Suppressor macrophage treated with lipopolysaccharide for 4 hours (primary cell): ENCODE data around the gene NECTIN2.
"Not testable (repeated sequence)": the region's sequence is repeated elsewhere in the genome, so short reads cannot be mapped to it uniquely, and the experiment has no call there.

Experiments
- DNase-seq: peaks from one replicate; pipeline ENCODE4 v3.0.0-alpha.2; 2020

Gene NECTIN2

DNA sequence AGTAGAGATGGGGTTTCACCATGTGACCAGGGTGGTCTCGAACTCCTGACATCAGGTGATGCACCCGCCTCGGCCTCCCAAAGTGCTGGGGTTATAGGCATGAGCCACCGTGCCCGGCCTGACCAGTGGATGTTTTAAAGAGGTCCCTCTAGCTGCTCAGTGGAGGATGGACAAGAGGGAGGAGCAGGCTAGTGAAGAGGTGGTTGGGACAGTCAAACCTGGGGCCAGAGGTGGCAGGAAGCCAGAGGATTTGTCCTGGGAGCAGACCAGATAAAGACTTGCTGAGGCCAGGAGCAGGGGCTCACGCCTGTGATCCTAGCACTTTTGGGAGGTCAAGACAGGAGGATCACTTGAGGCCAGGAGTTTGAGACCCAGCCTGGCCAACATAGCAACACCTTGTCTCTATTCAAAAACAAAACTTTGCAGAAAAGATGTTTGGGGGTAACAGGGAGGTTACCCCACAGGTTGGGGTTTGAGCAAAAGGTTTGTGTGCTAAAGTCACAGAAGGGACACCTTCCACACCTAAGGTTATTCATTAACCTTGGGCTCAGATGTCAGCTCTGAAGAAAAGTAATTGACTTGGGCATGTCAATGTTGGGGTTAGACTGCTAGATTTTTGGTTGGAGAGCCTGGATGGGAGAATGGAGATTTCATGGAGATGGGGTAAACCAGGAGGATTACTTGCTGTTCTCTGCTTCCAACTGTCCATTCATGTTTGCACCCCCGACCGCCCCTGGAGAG, 28.2 kb upstream of the NECTIN2 start:
- DNase-seq: no peak

DNA sequence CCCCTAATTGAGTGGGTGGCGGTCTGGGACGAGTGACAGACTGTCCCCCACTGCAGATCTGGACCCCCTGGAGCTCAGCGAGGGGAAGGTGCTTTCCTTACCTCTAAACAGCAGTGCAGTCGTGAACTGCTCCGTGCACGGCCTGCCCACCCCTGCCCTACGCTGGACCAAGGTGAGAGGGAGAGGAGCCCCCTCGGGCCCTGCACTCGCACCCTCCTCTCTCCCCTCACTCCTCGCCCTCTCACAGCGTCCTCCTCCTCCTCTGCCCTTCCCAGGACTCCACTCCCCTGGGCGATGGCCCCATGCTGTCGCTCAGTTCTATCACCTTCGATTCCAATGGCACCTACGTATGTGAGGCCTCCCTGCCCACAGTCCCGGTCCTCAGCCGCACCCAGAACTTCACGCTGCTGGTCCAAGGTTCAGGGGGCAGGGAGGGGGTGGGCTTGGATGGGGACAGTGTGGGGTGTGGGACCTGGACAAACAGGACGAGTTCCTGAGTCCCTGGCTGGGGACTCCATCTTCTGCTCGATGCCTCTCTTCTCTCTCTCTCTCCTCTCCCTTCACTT, 27.5 kb upstream of the NECTIN2 start:
- no peak for DNase-seq

DNA sequence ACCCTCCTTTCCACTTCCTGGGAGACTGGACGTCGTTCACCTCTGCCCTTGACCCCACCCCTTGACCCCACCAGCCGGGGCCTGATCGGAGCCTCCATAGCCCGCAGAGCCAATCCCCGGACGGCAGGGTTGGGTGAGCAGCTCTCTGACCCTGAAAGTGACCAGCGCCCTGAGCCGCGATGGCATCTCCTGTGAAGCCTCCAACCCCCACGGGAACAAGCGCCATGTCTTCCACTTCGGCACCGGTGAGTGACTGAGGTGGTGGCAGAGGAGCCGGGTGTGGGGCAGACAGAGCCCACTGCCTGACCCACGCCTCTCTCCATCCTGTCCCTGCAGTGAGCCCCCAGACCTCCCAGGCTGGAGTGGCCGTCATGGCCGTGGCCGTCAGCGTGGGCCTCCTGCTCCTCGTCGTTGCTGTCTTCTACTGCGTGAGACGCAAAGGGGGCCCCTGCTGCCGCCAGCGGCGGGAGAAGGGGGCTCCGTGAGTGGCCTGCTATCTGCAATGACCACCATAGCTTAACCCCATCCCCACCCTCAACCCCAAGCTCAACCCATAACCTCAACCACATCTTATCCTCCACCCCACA, 26.8 kb upstream of the NECTIN2 start:
- no peak for DNase-seq

DNA sequence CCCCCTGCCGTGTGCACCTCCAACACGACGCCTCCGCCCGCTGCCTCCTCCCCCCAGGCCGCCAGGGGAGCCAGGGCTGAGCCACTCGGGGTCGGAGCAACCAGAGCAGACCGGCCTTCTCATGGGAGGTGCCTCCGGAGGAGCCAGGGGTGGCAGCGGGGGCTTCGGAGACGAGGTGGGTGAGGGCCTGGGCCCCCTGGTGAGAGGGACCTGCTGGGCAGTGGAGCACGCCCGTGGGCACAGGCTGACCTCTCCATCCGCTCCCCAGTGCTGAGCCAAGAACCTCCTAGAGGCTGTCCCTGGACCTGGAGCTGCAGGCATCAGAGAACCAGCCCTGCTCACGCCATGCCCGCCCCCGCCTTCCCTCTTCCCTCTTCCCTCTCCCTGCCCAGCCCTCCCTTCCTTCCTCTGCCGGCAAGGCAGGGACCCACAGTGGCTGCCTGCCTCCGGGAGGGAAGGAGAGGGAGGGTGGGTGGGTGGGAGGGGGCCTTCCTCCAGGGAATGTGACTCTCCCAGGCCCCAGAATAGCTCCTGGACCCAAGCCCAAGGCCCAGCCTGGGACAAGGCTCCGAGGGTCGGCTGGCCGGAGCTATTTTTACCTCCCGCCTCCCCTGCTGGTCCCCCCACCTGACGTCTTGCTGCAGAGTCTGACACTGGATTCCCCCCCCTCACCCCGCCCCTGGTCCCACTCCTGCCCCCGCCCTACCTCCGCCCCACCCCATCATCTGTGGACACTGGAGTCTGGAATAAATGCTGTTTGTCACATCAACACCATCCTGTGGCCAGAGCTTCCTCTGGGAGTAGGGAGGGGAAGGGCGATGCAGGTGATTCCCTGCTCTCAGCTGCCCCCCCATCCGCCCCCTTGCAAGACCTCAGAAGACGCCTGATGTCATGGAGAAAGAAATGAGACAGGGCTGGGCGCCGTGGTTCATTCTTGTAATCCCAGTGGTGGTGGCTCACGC, 25.2 kb upstream of the NECTIN2 start:
- DNase-seq: peak; percentile 31

DNA sequence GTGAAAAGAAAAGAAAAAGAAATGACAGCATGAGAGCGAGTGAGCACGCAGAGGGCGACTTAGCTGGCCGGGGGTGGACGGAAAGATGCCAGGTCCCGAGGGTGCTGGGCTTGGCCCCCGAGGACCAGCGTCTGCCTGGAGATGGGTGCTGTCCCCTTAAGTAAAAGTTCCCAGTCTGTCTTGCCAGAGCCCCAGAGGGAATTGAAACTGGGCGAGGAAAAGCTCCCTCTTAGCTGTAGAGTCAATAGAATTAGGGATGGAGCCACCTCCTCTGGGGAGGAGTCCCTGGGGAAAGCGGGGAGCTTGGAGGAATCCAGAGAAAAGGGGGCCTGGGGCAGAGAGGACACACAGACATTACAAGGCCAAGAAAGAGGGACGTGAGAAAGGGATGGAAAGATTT, 23.9 kb upstream of the NECTIN2 start:
- no peak for DNase-seq

DNA sequence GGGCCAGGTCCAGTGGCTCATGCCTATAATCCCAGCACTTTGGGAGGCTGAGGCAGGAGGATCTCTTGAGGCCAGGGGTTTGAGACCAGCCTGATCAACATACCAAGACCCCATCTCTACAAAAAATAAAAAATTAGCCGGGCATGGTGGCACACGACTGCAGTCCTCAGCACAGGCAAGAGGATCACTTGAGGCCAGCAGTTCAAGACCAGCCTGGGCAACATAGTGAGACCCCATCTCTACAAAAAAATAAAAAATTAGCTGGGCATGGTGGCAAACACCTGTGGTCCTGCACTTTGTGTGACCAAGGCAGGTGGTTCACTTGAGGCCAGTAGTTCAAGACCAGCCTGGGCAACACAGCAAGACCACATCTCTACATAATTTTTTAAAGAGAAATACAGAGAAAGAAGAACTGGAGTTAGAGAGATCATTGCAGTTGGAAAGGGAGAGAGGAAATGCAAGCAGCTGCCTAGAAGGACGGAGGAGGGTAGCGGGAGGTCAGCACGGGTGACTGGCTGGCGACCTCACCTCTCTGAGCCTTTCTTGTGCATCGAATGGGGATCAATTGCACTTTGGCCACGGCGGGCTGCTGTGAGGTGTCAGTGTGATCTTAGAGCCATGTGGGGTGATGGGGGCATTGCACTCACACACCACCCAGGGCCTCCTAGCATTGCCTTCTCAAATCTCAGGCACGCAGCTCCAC, 23.3 kb upstream of the NECTIN2 start:
- DNase-seq: no peak

DNA sequence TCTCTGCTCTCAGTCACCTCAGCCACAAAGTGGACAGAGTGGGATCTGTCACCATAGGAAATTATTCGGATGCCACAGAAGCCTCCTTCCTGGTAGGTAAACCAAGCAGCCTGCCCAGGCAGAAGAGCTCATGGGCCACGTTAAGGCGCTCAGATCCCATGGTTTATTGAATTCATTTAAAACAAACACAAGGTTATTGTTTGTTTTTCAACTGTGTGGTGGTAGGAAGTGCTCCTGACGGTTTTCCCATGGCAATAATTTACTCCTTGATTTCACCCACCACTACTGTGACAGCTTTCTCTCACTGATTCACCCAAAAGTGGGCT, 22.8 kb upstream of the NECTIN2 start:
- DNase-seq: no peak

DNA sequence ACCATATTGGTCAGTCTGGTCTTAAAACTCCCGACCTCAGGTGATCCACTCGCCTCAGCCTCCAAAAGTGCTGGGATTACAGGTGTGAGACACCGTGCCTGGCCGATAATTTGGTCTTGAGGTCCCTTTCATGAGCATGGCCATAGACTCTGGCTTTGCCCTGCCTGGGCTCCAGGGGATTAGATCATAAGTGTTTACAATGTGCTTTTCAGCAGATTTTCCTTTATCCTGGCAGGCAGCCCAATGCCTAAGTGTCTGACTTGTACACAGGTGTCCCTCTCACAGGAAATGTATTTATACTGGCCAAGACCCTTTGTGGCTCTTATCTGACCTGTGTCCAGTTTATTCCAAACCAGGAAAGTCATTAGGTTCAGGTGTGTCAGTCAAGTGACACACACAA, 21.3 kb upstream of the NECTIN2 start:
- DNase-seq: no peak

DNA sequence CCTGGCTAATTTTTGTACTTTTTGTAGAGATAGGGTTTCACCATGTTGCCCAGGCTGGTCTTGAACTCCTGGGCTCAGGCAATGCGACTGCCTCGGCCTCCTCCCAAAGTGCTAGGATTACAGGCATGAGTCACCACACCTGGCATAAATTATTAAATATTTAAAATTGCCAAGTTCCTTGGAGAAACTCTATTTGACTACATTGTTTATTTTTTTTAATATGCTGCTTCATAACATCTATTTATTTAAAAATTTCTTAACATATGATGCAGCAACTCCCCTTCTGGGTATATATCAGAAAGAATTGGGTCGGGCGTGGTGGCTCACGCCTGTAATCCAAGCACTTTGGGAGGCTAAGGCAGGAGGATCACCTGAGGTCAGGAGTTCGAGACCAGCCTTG, 13.2 kb upstream of the NECTIN2 start:
- DNase-seq: not testable (repeated sequence)

DNA sequence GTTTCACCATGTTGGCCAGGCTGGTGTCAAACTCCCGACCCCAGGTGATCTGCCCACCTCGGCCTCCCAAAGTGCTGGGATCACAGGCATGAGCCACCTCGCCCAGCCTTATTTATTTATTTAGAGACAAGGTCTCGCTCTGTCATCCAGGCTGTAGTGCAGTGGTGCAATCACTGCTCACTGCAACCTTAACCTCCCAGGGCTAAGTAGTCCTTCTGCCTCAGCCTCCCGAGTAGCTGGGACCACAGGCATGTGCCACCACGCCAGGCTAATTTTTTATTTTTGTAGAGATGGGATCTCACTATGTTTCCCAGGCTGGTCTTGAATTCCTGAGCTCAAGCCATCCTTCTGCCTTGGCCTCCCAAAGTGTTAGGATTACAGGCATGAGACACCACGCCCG, 11.7 kb upstream of the NECTIN2 start:
- DNase-seq: not testable (repeated sequence)

DNA sequence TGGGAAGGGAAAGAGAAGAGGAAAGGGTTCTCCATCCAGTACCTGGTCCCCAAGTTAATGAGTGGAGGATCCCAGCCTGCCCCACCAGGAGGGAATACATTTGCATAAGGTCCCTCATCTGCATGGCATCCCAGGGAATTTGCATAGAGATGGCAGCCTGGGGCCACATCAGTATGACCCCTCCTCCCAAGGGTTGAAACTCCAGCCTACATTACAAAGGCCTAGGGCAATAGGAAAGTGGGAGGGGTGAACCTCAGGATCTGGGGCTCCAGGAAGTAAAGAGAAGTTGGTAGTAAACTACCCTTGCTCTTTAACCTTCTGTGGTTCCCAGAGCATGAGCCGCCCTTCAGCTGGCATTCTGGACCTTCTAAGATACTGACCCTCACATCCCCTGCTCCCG, 6.8 kb upstream of the NECTIN2 start:
- no peak for DNase-seq

DNA sequence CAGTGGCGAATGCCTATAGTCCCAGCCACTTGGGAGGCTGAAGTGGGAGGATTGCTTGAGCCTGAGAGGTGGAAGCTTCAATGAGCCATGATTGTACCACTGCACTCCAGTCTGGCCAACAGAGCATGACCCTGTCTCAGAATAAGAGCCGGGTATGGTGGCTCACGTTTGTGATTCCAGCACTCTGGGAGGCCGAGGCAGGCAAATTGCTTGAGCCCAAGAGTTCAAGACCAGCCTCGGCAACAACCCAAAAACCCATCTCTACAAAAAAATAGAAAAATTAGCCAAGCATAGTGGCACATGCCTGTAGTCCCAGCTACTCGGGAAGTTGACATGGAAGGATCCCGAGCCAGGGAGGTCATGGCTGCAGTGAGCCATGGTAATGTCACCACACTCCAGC, 5.3 kb upstream of the NECTIN2 start:
- no peak for DNase-seq

DNA sequence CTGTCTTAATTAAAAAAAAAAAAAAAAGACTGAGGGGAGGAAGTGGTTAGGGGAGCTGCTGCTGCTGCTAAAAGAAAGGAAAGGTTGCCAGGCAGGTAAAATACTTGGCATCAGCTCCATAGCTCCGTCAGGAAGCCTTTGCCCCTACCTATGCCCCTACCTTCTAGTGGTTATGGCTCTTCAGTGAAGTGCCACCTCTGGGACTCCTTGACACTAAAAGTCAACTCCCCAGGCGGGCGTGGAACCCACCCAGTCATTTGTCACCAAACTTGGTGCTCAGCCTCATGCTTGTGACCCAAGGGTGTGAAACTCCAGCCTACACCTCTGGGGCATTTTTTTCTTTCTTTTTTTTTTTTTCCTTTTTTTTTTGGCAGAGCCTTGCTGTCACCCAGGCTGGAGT, 4.9 kb upstream of the NECTIN2 start:
- DNase-seq: no peak

DNA sequence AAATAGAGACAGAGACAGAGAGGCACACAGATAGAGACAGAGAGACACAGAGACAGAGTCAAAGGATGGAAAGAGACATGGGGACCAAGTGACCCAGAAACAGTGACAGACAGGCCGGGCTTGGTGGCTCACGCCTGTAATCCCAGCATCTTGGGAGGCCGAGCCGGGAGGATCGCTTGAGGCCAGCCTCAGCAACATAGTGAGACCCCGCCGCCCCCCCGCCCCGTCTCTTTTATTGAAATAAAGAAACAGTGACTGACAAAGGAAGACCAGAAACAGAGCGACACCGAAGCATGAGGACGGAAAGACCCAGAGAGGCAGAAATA, 848 bp upstream of the NECTIN2 start:
- DNase-seq: no peak

DNA sequence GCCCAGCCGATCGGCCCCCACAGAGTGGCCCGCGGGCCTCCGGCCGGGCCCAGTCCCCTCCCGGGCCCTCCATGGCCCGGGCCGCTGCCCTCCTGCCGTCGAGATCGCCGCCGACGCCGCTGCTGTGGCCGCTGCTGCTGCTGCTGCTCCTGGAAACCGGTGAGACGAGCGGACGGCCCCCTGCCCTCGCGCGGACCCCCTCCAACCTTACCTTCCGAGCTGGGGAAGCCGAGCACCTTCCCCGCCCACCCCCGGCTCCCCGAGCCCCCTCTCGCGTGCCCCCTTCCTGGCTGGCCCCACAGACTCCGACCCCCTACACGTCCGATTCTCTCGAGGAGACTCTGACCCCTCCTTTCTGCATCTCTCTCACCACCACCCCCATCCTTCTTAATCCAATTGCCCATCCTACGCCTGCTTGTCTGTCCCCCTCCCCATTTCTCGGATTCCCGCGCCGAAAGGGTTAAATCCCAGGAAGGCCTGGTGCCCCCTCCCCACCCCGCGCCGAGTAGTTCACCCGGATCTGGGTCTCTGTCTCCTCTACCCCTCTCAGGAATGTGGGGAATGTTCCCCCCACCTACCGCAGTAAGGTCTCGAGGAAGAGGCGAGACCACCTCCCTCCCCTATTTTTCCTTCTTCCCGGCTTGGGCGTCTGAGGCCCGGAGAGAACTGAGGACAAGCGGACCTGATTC, 502 bp downstream of the NECTIN2 start:
- DNase-seq: no peak

DNA sequence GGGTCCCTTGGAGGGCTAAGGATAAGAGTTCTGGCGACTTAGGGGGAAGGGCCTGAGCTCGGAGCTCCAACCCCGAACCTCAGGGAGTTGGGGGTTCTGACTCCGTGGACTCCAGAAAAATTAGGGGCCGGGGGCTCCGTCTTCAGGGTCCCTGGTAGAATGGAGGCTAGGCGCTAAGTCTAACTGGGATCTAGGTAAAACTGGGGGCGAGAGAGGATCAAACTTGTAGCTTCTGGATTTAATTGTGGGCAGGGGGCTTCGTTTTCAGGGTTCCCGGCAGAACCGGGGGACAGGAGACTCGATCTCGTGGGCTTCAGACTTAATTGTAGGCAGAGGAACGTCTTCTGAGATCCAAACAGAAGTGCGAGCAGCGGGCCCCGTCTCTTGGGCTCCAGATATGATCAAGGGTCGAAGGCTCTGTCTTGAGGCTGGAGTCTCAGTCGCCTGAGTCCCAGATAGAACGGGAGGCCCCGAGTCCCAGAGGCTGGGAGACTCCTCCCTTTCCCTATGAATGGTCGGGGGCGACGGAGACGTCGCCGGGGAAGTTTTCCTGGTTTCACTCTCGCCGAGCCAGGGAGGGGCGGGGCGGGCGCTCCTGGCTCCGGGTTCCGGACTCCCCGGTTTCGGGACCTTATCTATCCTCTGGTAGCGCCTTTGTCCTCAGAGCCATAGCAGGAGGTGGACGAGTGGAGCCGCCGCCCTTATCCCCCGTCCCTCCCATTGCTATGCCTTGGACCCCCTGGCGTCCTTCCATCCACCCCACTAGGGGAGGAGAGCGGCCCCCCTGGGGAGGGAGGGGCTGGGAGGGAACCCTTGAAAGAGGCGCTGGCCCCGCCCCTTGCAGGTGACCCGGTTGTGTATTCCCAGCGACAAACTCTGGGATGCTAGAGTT, 1.3 kb downstream of the NECTIN2 start:
- DNase-seq: peak; percentile 92

DNA sequence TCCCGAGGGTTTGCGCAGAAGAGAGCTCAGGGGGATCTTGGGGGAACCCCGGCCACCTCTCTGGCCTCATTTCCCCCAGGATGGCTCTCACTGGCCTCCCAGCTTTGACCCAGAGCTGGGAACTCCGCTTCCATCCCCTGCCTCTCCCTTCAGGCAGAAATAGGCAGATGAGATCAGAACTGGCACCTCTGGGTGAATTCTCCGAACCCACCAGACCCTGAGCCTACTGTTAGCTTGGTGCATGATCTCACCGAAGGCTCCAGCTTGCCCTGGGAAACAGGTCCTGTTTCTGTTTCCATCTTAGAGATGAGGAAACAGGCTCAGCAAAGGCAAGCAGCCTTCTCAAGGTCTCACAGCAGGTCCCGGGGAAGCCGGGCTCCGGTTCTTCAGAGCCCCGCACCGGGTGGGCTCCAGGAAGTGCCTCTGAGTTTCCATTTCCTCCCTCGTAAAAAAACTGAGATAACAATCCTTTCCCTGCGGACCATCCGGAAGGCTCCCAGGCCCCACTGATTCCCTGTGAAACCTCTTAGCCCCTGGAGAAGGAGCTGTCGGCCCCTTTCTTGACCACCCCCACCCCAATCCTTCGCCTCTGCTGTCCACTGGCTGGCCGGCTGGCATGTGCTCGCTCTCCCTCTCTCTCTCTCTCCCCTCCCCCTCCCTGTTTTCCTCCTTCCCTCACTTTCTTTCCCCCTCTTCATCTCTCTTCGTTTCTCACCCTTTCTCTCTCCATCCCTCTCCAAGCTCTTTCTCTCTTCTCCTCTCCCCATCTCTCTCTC, 2.1 kb downstream of the NECTIN2 start:
- DNase-seq: peak; percentile 91

DNA sequence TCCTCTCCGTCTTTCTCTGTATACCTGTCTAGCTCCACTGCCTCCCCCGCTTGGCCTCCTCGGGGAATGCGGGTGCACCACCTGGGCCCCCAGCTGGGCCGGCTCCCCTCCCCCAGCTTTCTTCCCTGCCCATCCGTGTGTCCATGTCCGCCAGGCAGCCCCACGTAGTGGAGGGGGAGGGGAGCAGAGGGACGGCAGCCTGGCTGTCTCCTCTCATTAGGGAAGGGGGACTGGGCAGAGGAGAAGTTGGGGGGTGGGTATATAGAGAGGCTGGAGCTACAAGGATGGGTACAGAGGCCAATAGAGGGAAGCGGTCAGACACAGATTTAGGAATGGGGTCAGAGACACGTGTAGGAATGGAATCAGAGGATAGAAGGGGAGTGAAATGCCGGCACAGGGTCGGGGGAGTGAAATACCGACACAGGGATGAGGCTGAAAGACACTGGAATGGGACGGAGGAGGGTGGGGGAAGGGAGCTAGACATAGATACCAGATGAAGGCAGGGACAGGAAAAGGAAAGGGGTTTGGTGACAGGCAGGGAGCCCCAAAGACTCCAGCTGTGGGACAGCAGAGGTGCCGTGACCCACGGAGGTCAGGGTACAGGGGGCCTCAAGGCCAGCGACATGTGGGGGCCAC, 2.8 kb downstream of the NECTIN2 start:
- no peak for DNase-seq

DNA sequence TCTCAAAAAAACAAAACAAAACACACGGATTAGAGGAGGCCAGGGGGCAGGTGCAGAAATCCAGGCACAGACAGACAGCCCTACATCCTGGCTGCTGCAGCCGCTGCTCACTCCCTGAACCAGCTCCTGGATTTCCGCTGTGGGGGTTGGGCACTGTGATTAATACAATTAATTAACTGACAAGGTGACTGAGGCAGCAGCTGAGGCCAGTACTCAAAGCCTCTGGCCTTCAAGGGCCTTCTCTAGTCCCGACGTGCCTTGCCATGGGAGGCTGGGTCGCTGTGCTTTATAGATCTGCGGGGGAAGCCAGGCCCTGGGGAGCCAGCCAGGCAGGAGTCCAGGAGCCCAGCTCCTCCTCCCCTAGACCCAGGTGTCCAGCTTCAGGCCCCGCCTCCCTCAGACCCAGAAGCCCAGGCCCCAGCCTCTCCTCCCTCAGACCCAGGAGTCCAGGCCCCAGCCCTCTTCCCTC, 4.6 kb downstream of the NECTIN2 start:
- DNase-seq: no peak

DNA sequence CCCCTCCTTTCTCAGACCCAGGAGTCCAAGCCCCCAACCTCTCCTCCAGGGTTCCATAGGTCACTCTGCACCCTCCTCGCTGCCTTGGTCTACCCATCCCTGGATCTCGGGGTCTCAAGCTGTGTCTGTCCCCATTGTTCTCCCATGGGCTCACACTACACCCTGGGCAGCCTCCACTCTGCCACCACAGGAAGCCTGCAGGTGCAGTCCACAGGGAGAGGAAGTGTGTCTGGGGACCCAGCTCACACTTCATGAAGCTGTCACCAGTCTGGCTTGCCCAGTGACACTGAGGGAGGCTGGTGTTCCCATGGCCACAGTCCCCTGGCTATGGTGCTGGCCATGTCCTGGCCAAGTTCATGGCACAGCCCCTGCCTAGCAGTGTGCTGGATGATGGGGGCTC, 5.3 kb downstream of the NECTIN2 start:
- no peak for DNase-seq
